Fibroblast of skin of left biceps (primary cell): ENCODE data around the gene DRAXIN.
A peak's percentile ranks its signal among the peaks of the same experiment; 100 is the strongest.

Experiments
- DNase-seq, 2 experiments: peaks; one replicate each; pipeline ENCODE4 v3.0.0-alpha.2; 2013; ENCODE audit warnings: low read depth in 2 of 2

Gene DRAXIN

DNA sequence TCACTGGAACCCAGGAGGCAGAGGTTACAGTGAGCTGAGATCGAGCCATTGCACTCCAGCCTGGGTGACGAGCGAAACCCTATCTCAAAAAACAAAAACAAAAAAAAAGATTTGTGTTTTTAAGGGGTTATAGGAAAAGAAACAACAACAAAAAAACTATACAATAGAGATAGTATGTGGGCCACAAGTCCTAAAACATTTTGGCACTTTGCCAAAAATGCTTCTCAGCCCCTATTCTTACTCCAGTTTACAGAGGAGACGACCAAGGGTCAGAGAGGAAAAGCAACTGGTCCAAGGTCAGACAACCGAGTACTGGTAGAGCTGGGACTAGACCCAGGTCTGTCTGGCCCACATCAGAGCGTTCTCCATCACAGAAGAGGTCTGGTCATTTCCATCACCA is 33.9 kb upstream of the DRAXIN start:
- DNase-seq = no peak

GRCh38 chr1:11658542-11658941 is 33.0 kb upstream of the DRAXIN start:
- no peak for DNase-seq

DNA sequence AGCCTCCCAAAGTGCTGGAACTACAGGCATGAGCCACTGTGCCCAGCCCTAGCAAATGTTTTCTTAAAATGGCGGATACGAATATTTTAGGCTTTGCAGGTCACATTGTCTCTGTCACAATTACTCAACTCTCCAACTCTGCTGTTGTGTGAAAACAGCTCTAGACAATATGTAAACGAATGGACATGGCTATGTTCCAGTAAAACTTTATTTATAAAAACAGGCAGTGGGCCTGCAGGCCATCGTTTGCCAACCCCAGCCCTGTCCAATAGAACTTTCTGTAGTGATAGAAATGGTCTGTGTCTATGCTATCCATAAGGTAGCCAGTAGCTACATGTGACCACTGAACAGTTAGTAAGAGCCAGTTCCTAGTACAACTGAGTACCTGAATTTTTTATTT is 31.8 kb upstream of the DRAXIN start:
- no peak for DNase-seq

DNA sequence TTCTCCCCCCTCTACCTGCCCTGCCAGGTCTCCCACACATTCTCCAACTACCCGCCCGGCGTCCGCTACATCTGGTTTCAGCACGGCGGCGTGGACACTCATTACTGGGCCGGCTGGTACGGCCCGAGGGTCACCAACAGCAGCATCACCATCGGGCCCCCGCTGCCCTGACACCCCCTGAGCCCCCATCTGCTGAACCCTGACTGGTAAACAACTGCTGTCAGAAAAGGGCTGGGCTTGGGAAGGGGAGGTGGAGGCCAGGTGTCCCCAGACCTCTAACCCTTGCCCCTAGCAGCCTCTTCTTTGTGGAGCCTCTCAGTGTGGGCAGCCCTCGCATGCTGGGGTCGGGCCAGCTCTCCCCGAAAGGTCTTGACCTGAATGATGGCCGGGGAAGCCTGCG is 30.4 kb upstream of the DRAXIN start:
- DNase-seq = no peak

DNA sequence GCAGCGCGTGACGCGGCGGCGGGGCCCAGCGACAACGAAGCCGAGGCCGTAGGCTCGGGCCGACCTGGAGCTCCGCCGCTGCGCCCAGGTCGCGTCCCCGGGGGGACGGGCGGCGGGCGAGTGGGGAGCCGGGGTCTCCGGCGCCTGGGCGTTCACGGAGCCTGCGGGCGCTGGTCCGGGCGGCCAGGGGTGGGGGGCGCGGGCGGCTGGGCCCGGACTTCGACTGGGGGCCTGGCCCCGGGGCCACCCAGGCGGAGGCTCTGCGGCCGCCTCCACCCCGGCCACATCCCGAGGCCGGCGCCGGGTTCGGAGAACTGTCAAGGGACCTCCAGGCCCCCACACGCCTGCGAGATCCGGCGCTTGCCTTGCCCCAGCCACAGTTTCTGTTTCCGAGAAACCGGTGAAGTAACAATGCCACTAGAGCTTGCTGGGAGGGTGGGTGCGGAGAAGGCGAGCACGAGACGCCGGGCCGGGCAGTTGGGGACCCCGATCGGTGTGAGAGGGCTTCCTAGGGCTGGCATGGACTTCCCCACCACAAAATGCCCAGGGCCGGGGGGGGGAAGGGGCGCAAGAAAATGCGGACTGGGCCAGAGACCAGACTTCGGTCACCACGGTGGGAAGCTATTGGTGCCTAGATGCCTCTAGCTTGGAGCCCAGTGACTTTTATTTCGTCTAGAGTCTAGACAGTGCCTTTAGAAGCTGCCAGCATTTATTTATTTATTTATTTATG is 27.0 kb upstream of the DRAXIN start:
- no peak for DNase-seq

DNA sequence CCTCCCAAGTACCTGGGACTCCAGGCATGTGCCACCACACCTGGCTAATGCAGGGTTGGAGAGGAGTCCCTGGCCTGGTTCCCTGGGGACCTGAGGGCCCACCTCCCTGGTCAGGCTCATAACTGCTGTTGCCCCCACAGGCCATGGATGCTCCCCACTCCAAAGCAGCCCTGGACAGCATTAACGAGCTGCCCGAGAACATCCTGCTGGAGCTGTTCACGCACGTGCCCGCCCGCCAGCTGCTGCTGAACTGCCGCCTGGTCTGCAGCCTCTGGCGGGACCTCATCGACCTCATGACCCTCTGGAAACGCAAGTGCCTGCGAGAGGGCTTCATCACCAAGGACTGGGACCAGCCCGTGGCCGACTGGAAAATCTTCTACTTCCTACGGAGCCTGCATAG is 23.0 kb upstream of the DRAXIN start:
- DNase-seq = no peak

GRCh38 chr1:11670747-11671146 is 20.8 kb upstream of the DRAXIN start:
- no peak for DNase-seq

DNA sequence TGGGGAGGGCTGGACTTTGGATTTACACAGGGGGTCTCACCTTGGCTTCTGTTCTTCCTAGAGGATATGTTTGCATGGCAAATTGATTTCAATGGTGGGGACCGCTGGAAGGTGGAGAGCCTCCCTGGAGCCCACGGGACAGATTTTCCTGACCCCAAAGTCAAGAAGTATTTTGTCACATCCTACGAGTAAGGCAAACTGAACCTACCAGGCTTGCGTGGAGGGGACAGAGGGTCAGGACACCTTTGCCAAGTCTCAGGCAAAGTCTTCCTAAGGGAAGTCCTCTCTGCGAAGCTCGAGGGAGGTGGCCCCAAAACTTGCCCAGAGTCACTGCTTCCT is 20.3 kb upstream of the DRAXIN start:
- no peak for DNase-seq

- DNase-seq = no peak
Measured at GRCh38 chr1:11671544-11672286, 19.8 kb upstream of the DRAXIN start.

DNA sequence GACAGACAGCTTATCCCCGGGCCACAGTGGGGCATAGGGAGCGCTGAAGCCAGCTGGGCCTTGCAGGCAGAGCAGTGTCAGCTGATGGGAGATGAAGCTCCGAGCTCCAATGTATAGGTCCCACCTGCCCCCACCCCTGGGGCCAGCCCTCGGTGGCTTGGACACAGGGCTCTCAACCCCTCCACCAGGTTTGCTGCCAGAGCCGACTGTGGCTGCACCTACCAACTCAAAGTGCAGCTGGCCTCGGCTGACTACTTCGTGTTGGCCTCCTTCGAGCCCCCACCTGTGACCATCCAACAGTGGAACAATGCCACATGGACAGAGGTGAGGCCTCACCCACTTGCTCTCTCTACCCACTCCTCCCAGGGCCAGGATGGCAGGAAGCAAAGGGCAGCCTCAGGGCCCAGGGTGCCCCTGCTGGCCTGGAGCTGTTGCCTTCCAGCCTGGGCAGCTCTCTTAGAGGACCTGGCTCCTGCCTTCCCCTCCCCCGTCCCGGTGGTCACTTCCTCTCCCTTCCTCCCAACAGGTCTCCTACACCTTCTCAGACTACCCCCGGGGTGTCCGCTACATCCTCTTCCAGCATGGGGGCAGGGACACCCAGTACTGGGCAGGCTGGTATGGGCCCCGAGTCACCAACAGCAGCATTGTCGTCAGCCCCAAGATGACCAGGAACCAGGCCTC is 18.3 kb upstream of the DRAXIN start:
- no peak for DNase-seq

DNA sequence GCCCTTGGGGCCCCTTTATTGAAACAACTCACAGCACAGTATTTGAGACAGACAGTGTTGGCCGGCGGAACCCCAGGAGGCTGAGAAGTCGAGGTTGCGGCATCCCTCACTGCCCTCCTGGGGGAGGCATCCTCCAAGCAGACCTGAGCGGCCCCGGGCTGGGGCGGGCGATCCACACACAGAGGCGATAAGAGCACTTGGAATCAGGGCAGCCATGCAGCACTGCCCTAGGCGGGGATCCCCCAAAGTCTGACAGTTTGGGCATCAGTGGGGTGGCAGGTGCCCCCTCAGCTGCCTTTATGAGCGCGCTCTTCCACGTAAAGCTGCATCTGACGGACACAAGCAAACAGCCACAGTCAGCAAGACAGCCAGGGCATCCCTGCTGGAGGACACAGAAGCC is 17.0 kb upstream of the DRAXIN start:
- no peak for DNase-seq

DNA sequence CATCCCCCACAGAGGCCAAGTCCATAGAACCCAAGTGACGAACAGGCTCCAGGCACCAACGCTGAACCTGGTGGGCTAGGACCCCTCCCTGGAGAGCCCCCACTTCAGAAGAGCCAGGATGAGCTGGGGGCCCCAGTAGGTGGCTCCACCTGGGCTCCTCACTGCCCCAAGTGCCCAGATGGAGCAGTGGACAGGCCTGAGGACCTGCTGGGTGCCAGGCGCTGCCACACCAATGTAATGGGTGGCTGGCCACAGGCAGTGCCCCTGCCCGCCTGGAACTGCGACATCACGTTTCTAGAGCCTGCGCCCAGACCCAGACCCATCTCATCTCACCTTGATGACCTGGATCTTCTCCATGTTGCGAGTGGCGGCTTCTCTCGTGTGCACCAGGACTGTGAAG is 16.2 kb upstream of the DRAXIN start:
- no peak for DNase-seq

GRCh38 chr1:11676386-11677103 is 15.0 kb upstream of the DRAXIN start:
- no peak for DNase-seq

- no peak for DNase-seq
Measured at GRCh38 chr1:11678442-11678841, 13.1 kb upstream of the DRAXIN start.

DNA sequence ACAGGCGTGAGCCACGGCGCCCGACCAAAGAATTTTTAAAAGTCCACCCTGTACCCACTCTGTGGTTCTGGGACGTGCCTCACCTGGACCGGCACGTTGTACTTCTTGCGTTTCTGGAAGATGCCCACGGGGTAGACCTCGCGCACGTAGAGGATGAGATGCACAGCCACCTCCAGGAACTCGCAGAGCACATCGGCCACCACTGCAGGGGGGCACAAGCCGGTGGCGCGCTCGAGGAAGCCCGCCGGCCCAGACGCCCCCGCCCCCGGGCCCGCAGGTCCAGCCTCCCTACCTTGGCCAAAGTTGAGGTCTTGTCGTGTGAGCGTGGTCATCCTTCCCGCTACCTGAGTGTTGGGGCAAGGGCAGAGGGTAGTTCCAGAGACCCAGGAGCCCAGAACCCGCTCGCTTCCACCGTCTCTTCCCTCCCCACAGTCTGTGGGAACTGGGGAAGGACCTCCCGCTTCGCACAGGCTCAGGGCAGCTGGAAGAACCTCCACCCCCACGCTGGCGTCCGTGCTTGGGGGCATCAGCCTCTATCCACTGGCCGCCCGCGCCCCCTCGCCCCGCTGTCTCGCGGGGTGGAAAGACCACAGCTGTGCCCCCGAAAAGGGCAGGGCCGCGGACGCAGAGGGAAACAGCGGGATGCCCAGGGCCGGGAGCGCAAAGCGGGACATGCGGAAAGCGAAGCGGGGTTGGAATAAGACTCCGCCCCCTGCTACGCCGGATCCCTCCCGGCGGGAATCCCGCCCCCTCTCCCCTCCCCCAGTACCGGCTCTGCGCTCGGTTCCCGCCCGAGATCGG is 11.0 kb upstream of the DRAXIN start:
- no peak for DNase-seq

- DNase-seq = peak; percentile 35 to 44
Measured at GRCh38 chr1:11681071-11681771, 10.3 kb upstream of the DRAXIN start, which contains the start of gene MAD2L2. Gene MAD2L2 (minus strand): TSS chr1:11681148. CDS start chr1:11680601, 547 bp downstream.

DNA sequence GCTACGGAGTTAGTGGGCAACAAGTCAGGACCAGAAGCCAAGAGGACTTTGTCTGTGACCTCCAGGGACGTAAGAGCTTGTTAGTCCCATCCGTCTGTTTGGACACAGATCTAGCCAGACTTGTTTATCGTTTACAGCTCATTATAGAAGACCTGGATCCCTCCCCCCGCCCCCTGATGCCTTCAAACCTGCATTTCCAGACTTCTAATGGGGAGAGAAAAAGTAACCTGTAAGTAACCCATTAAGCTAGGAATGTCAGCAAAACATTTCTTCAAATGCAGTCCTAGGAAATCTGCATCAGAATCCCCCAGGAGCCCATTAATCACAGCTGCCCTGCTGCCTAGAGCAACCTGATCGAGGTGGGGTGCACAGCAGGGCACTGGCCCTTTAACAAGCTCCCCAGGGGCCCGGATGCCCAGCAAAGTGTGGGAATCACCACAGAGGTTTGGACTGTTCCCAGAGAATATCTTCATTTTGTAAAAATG is 9.2 kb upstream of the DRAXIN start:
- DNase-seq = no peak

DNA sequence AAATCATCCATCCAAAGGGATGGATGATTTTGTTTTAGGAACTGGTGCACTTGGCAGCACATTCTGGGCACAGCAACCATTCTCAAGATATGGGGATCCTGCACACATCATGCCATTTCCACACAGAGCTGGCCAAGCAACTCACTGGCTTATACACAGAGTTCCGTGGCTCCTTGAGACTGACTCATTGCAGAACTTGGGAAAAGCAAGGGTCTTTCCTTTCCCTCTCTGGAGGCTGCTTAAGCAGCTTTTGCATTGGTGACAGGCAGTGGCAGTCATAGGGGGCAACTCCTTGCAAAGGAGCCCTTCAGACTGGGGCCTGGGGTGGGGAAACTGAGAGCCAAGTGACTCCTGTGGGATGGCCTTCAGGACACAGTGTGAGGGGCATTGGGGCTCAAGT is 8.7 kb upstream of the DRAXIN start:
- DNase-seq = no peak

DNA sequence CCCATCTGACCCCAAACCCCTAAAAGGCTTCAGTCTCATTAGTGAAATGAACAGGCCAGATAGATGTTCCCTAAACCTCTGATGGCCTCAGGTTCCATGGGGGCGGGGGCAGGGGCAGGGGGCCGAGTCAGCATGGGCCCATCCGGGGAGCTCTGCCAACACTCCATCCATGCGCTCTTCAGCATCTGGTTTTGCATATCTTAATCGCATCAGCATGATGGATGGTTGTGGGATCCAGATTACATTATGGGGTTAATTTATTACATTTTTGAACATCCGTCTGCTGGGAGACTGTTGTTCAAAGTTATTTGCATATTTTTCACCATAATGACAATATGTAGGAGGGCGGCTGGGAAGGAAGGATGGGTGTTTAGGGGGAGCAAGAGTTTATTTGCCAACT is 7.4 kb upstream of the DRAXIN start:
- DNase-seq = no peak

DNA sequence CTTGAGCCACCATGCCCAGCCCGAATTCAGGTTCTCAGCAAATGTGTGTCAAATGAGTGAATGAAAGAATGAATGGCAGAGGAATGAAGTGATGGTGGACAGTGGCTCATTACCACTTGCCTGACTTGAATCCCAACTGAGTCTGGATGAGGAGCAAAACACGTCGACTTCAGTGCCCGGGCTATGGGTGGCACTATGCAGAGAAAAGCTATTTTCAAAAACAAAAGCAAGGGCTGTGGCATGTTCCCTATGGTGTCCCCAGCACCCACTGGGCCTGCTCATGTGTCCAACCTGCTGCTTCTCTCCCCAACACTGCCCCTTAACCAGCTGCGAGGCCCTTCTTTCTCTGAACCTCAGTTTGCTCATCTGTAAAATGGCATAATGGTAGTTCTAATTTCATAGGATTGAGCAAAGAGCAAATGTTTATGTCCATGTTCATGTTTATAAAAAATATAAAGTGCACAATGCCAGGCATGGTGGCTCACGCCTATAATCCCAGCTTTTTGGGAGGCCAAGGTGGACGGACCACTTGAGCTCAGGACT is 6.2 kb upstream of the DRAXIN start:
- DNase-seq = no peak
